ENCODE data around the gene SMAP2.
A peak's percentile ranks its signal among the peaks of the same experiment; 100 is the strongest.

SMAP2 gene

DNA sequence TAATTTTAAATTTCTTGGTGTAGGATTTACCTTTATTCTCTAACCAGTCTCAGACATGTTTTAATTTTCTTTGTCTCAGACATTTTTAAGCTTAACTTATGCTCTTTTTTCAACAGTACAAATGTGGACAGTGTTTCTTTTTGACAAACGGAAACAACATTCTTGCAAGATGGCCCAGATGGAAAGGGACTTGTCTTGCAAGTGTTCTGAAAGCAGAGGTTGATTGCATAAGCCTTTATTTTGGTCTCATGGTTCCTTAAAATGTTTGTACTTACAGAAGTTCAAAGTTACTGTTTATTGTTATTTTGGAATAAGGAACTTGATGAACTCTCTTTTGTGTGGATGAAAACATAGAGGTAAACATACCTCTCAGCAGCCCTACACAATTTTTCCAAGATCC is 22.9 kb downstream of the SMAP2 start:
- no peak for TF ChIP-seq CTCF (conservative IDR thresholded peaks at IDR 0.05; ENCODE audit: low read depth, low read length)
- no peak for DNase-seq (ENCODE audit: low read depth)
- H3K4me3 ChIP-seq (ENCODE audit: low read depth, low read length) = no peak overlapping the region

- no peak overlapping the region for H3K4me3 ChIP-seq (ENCODE audit: low read depth, low read length)
- DNase-seq (ENCODE audit: low read depth) = no peak
- no peak for TF ChIP-seq CTCF (conservative IDR thresholded peaks at IDR 0.05; ENCODE audit: low read depth, low read length)
Measured at GRCh38 chr1:40397258-40397657, 23.7 kb downstream of the SMAP2 start.

- H3K4me3 ChIP-seq (ENCODE audit: low read depth, low read length) = no peak overlapping the region
Measured at GRCh38 chr1:40399984-40400704, 26.6 kb downstream of the SMAP2 start.

GRCh38 chr1:40401473-40402201 is 28.1 kb downstream of the SMAP2 start:
- TF ChIP-seq CTCF (conservative IDR thresholded peaks at IDR 0.05; ENCODE audit: low read depth, low read length) = no peak
- no peak for DNase-seq (ENCODE audit: low read depth)
- H3K4me3 ChIP-seq (ENCODE audit: low read depth, low read length) = no peak overlapping the region

More at GRCh38 chr1:40399984-40400704, 26.6 kb downstream of the SMAP2 start:
- no peak for DNase-seq (ENCODE audit: low read depth)
- no peak for TF ChIP-seq CTCF (conservative IDR thresholded peaks at IDR 0.05; ENCODE audit: low read depth, low read length)

DNA sequence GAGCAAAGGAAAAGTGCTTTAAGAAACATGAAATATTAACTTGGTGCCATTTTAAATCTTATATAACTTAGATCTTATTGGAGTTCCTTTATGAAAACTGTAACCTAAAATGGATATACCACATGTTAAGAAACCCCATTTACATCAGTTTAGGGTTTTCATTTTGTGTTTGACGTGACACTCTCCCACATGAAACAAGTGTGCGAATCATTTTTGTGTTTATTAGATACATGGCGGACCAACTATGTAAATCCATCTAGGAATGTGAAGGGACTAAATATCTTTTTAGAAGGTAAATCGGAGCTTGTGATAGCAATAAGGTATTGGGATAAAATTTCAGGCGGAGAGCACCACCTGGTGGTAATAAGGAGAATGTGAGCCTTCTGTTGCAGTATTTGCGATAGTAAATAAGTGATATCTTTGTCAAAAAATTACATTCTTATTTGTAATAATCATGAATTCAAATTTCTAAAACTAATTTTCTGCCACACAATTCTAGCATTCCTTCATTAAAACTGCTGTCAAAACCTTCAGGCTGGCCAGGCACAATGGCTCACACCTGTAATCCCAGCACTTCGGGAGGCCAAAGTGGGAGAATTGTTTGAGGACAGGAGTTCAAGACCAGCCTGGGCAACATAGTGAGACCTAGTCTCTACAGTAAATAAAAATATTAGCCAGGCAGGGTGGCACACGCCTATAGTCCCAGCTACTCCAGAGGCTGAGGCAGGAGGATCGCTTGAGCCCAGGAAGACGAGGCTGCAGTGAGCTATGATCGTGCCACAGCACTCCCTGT is 31.3 kb downstream of the SMAP2 start:
- peak; percentile 71 for TF ChIP-seq CTCF (conservative IDR thresholded peaks at IDR 0.05; ENCODE audit: low read depth, low read length)
- peak; percentile 84 for DNase-seq (ENCODE audit: low read depth)
- no peak overlapping the region for H3K4me3 ChIP-seq (ENCODE audit: low read depth, low read length)

DNA sequence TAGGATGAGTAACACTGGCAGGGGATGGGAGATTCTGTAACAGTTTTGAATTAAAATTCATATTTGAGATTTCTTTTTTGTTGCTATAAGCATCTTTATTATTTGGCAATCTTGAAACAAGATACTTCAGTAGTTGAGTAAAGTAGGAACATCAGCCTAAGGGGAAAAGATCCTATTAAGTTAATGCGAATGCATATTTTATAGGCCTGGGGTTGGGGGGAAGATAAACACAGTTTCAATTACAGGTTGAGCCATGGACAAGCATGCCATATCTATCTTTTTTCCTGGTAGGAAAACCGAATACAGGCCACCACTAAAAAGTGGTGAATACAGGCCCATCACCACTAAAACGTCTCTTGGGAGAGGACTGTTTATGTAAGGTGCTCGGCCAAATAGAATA is 32.3 kb downstream of the SMAP2 start:
- no peak for DNase-seq (ENCODE audit: low read depth)
- TF ChIP-seq CTCF (conservative IDR thresholded peaks at IDR 0.05; ENCODE audit: low read depth, low read length) = no peak
- H3K4me3 ChIP-seq (ENCODE audit: low read depth, low read length) = no peak overlapping the region

Data from choroid plexus epithelial cell (primary cell).